ENCODE data around the gene UBE2D2.

- no peak for TF ChIP-seq CTCF (IDR thresholded peaks at IDR 0.05; ENCODE audit: low read length)
- TF ChIP-seq EZH2 (IDR thresholded peaks at IDR 0.05; ENCODE audit: borderline replicate concordance, low read length): no peak
Measured at GRCh38 chr5:139646912-139647505, 85.9 kb downstream of the UBE2D2 start.
